Measurements from ENCODE around the gene SLC44A5.

The SLC44A5 gene

DNA sequence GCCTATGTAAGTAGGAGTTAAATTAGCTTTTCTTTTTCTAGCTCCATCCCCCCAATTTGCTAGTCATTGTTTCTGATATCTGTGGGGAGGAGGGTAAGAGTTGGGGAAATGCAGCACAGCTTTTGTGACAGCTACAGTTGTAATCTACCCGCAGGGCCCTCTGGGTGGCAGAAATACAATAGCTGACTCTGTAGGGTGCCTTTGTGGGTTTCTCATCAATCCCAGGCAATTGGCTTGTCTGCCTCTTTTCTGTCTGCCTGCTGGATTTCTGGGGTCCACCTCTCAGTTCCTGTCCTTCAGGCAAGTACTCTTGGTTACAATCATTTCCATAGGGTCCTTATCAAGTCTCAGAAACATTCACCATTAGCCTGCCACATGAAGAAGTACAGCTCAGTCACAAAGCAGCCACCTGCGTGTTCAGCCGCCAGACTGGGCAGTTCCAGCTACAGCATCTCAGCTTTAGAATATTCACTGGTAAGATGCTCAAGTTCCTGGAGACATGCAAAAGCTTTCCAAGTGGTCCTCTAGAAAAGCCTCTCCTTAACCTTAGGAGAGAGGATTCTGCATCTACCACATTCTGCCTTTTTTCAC lies 19.2 kb upstream of the SLC44A5 start:
- Histone ChIP-seq H3K36me3 (ENCODE audit: insufficient read depth) (no peaks in the 10 kb centered on the region), H3K4me3 (IDR thresholded peaks at IDR 0.05; ENCODE audit: insufficient read depth, low read depth, low read length) (no peak overlapping the region), H2AFZ (ENCODE audit: low read depth) (no peak overlapping the region), H3K4me1 (ENCODE audit: low read depth, poor library complexity, severe bottlenecking) (peaks cover 4% of the 10 kb centered on the region), H3K27ac (no peak overlapping the region), H3K27me3 (ENCODE audit: insufficient read depth, low read depth) (no peaks in the 10 kb centered on the region), H3K4me2 (no peak overlapping the region), H3K9ac (no peak overlapping the region), H4K20me1 (ENCODE audit: insufficient read depth) (no peaks in the 10 kb centered on the region), H3K79me2 (ENCODE audit: insufficient read depth, low read depth) (no peaks in the 10 kb centered on the region)
- TF ChIP-seq, protein P1, sequence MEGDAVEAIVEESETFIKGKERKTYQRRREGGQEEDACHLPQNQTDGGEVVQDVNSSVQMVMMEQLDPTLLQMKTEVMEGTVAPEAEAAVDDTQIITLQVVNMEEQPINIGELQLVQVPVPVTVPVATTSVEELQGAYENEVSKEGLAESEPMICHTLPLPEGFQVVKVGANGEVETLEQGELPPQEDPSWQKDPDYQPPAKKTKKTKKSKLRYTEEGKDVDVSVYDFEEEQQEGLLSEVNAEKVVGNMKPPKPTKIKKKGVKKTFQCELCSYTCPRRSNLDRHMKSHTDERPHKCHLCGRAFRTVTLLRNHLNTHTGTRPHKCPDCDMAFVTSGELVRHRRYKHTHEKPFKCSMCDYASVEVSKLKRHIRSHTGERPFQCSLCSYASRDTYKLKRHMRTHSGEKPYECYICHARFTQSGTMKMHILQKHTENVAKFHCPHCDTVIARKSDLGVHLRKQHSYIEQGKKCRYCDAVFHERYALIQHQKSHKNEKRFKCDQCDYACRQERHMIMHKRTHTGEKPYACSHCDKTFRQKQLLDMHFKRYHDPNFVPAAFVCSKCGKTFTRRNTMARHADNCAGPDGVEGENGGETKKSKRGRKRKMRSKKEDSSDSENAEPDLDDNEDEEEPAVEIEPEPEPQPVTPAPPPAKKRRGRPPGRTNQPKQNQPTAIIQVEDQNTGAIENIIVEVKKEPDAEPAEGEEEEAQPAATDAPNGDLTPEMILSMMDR (conservative IDR thresholded peaks at IDR 0.05; ENCODE audit: low read depth, low read length): no peak

DNA sequence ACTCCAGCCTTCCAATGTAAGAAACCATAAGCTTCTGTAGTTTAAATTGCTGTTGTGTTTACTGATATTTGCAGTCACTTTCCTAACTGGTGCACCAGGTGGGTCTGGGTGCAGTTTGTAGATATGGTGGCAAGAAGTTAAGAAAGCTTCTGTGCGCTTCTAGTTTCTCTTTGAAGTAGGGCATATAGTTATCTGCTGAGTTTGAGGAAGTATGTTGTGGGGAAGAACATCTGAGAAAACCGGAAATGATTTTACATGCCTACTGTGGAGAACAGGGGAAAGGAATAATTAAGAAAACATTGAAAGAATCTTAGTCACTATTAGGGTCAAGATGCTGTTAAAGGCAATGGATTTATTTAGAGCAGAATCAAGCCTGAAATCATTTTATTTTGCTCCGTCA lies 14.9 kb upstream of the SLC44A5 start:
- Histone ChIP-seq H3K4me1 (ENCODE audit: low read depth, poor library complexity, severe bottlenecking) (peaks cover 4% of the 10 kb centered on the region), H3K4me3 (IDR thresholded peaks at IDR 0.05; ENCODE audit: insufficient read depth, low read depth, low read length) (no peak overlapping the region), H3K36me3 (ENCODE audit: insufficient read depth) (no peaks in the 10 kb centered on the region), H2AFZ (ENCODE audit: low read depth) (no peak overlapping the region), H3K79me2 (ENCODE audit: insufficient read depth, low read depth) (no peaks in the 10 kb centered on the region), H3K4me2 (no peak overlapping the region), H3K9ac (no peak overlapping the region), H4K20me1 (ENCODE audit: insufficient read depth) (no peaks in the 10 kb centered on the region), H3K27ac (no peak overlapping the region), H3K27me3 (ENCODE audit: insufficient read depth, low read depth) (no peaks in the 10 kb centered on the region)
- TF ChIP-seq, protein P1 (conservative IDR thresholded peaks at IDR 0.05; ENCODE audit: low read depth, low read length): no peak

DNA sequence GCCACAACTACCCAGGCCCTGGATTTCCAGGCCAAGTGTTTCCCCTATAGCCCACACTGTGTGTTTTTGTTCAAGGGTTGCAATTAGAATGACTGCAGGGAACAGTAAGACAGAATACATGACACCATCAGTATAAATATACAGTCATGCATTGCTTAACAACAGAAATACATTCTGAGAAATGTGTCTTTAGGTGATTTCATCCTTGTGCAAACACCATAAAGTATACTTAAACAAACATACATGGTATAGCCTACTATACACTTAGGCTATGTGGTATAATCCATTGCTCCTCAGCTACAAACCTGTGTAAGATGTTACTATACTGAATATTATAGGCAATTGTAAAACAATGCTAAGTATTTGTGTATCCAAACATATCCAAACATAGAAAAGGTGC lies 7.5 kb upstream of the SLC44A5 start:
- H3K4me3 ChIP-seq (IDR thresholded peaks at IDR 0.05; ENCODE audit: insufficient read depth, low read depth, low read length): no peak overlapping the region
- no peaks in the 10 kb centered on the region for H3K36me3 ChIP-seq (ENCODE audit: insufficient read depth)
- no peaks in the 10 kb centered on the region for H3K79me2 ChIP-seq (ENCODE audit: insufficient read depth, low read depth)
- H3K4me2 ChIP-seq: no peak overlapping the region
- no peaks in the 10 kb centered on the region for H4K20me1 ChIP-seq (ENCODE audit: insufficient read depth)
- no peak overlapping the region for H2AFZ ChIP-seq (ENCODE audit: low read depth)
- H3K27me3 ChIP-seq (ENCODE audit: insufficient read depth, low read depth): no peaks in the 10 kb centered on the region
- no peak overlapping the region for H3K9ac ChIP-seq
- peaks cover 5% of the 10 kb centered on the region for H3K4me1 ChIP-seq (ENCODE audit: low read depth, poor library complexity, severe bottlenecking)
- no peak overlapping the region for H3K27ac ChIP-seq
- TF ChIP-seq, protein P1 (conservative IDR thresholded peaks at IDR 0.05; ENCODE audit: low read depth, low read length): no peak

DNA sequence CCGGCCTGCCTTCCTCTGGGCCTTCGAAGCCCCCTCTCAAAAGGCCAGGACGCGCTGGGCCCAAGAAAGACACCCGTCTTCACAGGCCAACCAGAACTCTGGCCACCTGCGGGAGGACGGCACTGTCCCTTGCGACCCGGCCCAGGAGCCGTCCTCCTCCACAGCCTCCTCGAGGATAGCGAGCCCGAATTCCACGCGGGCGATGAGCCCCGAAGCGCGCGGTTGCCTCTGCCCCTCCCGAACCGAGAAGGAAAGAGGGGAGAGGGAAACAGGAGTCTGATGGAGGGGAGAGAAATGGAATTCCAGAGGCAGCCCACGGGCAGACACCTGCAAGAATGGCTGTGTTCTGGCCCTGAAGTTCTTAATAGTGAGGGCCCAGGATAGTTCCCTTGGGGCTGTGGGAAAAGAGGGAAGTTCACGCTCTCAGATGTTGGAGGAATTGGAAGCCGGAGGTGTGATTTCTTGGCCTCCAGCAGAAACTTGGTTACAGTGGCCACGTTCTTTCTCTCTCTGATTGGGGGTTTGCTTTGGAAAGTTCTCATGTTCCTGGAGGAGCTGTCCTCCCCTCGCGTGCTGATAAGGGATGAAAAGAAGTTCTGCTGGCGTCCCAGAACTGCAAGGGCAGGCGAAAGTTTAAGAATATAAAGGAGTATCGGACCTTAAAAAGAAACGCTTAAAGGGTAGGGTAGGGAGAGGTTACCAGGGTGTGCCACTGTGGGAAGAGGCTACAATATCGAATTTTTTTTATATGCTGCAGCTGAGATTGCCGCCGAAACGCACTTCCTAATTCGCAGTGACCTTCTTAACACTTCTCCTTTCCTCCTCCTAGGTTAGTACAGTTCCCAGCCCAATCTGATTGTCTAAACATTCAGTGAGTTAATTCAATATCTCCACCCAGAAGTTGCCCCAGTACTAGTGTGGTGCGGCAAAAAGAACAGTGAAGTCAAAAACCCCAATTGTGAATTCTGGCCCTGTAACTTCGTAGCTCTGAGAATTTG lies 5.8 kb upstream of the SLC44A5 start:
- Histone ChIP-seq H3K79me2 (ENCODE audit: insufficient read depth, low read depth) (no peaks in the 10 kb centered on the region), H3K9ac (no peak overlapping the region), H2AFZ (ENCODE audit: low read depth) (peak overlapping the region; percentile 30; the same call in 1 of the 2 replicates), H3K4me1 (ENCODE audit: low read depth, poor library complexity, severe bottlenecking) (peaks cover 5% of the 10 kb centered on the region), H4K20me1 (ENCODE audit: insufficient read depth) (no peaks in the 10 kb centered on the region), H3K36me3 (ENCODE audit: insufficient read depth) (no peaks in the 10 kb centered on the region), H3K4me3 (IDR thresholded peaks at IDR 0.05; ENCODE audit: insufficient read depth, low read depth, low read length) (no peak overlapping the region), H3K27ac (no peak overlapping the region), H3K27me3 (ENCODE audit: insufficient read depth, low read depth) (no peaks in the 10 kb centered on the region), H3K4me2 (no peak overlapping the region)
- TF ChIP-seq, protein P1 (conservative IDR thresholded peaks at IDR 0.05; ENCODE audit: low read depth, low read length): no peak

Measured in KMS-11 (cell line).